Endothelial cell (in vitro differentiated cells): ENCODE data around the gene IL1RAP. TPM values are rescaled to one million over a fixed set of nuclear protein-coding genes. Genes with fewer than 3 reads are reported as not detected.

Experiments used
- DNase-seq: peaks from one replicate; pipeline ENCODE4 v3.0.0; 2021; ENCODE audit warnings: low spot score
- H3K27ac Mint-ChIP-seq: one replicate; pipeline ENCODE4 v1.8.0; 2021; ENCODE audit warnings: mixed read lengths, inconsistent platforms; ENCODE audit not compliant: unreplicated experiment
- H3K27me3 Mint-ChIP-seq: one replicate; pipeline ENCODE4 v1.8.0; 2021; ENCODE audit warnings: mild to moderate bottlenecking, moderate library complexity, mixed read lengths, inconsistent platforms; ENCODE audit not compliant: unreplicated experiment
- H3K36me3 Mint-ChIP-seq: one replicate; pipeline ENCODE4 v1.8.0; 2021; ENCODE audit warnings: mild to moderate bottlenecking, low read depth, mixed read lengths, inconsistent platforms; ENCODE audit not compliant: unreplicated experiment
- H3K4me1 Mint-ChIP-seq: one replicate; pipeline ENCODE4 v1.8.0; 2021; ENCODE audit warnings: mild to moderate bottlenecking, mixed read lengths, inconsistent platforms; ENCODE audit not compliant: unreplicated experiment
- H3K4me3 Mint-ChIP-seq: one replicate; pipeline ENCODE4 v1.8.0; 2021; ENCODE audit warnings: mild to moderate bottlenecking, mixed read lengths, inconsistent platforms; ENCODE audit not compliant: unreplicated experiment
- H3K9me3 Mint-ChIP-seq: one replicate; pipeline ENCODE4 v1.8.0; 2021; ENCODE audit warnings: mixed read lengths, inconsistent platforms; ENCODE audit not compliant: unreplicated experiment
- total RNA-seq: library from RNA; stranded (reverse); fragmentation: NEBNext Ultra II Directional; extraction: Animal tissue kit (Norgen Biotek cat#: 25700); gene quantifications from one replicate; pipeline ENCODE4 v1.2.1, GENCODE V29; 2021; ENCODE audit not compliant: unreplicated experiment
- TF ChIP-seq, protein P1 (sequence below): fragments of 200-600 bp; sonication (generic); IDR thresholded peaks from one replicate; pipeline ENCODE4 v1.5.0; 2021; ENCODE audit warnings: antibody characterized with exemption; ENCODE audit not compliant: unreplicated experiment

IL1RAP gene
- total RNA-seq, 1 donor from 2014 or later: 7.7 TPM

GRCh38 chr3:190519886-190520285 lies 6.0 kb downstream of the IL1RAP start:
- TF ChIP-seq, protein P1, sequence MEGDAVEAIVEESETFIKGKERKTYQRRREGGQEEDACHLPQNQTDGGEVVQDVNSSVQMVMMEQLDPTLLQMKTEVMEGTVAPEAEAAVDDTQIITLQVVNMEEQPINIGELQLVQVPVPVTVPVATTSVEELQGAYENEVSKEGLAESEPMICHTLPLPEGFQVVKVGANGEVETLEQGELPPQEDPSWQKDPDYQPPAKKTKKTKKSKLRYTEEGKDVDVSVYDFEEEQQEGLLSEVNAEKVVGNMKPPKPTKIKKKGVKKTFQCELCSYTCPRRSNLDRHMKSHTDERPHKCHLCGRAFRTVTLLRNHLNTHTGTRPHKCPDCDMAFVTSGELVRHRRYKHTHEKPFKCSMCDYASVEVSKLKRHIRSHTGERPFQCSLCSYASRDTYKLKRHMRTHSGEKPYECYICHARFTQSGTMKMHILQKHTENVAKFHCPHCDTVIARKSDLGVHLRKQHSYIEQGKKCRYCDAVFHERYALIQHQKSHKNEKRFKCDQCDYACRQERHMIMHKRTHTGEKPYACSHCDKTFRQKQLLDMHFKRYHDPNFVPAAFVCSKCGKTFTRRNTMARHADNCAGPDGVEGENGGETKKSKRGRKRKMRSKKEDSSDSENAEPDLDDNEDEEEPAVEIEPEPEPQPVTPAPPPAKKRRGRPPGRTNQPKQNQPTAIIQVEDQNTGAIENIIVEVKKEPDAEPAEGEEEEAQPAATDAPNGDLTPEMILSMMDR: no peak
- no peaks in the 10 kb centered on the region for H3K9me3 Mint-ChIP-seq
- H3K36me3 Mint-ChIP-seq: no peaks in the 10 kb centered on the region
- H3K4me1 Mint-ChIP-seq: peaks cover 1% of the 10 kb centered on the region
- H3K27me3 Mint-ChIP-seq: peaks cover 6% of the 10 kb centered on the region
- H3K27ac Mint-ChIP-seq: no peak overlapping the region
- H3K4me3 Mint-ChIP-seq: no peak overlapping the region
- no peak for DNase-seq

DNA sequence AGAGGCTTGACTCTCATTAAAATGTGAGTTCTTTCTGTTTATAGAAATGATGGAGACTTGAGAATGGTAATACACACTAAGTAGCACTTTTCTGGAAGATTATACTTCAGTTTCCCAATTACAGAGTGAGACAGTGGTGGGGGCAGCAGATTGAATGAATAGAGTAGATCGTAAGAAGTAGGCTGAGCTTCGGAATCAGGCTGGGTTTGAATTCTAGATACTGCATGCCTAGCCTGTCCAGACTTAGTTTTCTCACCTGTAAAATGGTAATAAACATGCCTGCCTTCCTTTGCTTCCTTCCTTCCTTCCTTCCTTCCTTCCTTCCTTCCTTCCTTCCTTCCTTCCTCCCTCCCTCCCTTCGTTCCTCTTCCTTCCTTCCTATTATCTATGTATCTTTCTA lies 8.1 kb downstream of the IL1RAP start:
- H3K9me3 Mint-ChIP-seq: no peaks in the 10 kb centered on the region
- no peak overlapping the region for H3K27ac Mint-ChIP-seq
- H3K4me1 Mint-ChIP-seq: no peaks in the 10 kb centered on the region
- H3K36me3 Mint-ChIP-seq: no peaks in the 10 kb centered on the region
- H3K27me3 Mint-ChIP-seq: no peaks in the 10 kb centered on the region
- H3K4me3 Mint-ChIP-seq: no peak overlapping the region
- TF ChIP-seq, protein P1: no peak
- no peak for DNase-seq

GRCh38 chr3:190522621-190523222 lies 8.8 kb downstream of the IL1RAP start:
- no peaks in the 10 kb centered on the region for H3K27me3 Mint-ChIP-seq
- H3K27ac Mint-ChIP-seq: no peak overlapping the region
- no peaks in the 10 kb centered on the region for H3K36me3 Mint-ChIP-seq
- no peaks in the 10 kb centered on the region for H3K4me1 Mint-ChIP-seq
- TF ChIP-seq, protein P1: no peak
- no peak overlapping the region for H3K4me3 Mint-ChIP-seq
- no peak for DNase-seq
- no peaks in the 10 kb centered on the region for H3K9me3 Mint-ChIP-seq

DNA sequence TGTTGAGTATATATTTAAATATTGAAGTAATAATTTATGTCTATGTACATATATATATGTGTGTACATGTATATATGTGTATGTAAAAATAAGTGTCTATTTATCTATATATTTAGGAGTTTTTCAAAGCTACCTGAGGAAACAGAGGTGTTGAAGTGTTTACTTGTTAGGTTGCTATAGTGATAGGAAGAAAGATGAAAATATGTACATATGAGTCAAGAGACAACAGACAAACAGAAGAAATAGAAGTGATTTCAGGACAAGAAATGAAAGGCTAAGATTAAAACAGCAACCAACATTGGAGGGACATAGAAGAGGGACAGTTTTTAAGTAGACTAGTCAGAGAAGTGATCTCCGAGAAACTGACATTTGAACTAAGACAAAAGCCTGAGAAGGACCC lies 11.1 kb downstream of the IL1RAP start:
- H3K27me3 Mint-ChIP-seq: no peaks in the 10 kb centered on the region
- H3K27ac Mint-ChIP-seq: no peak overlapping the region
- H3K9me3 Mint-ChIP-seq: no peaks in the 10 kb centered on the region
- DNase-seq: no peak
- no peak overlapping the region for H3K4me3 Mint-ChIP-seq
- H3K36me3 Mint-ChIP-seq: no peaks in the 10 kb centered on the region
- H3K4me1 Mint-ChIP-seq: peaks cover 5% of the 10 kb centered on the region
- TF ChIP-seq, protein P1: no peak

GRCh38 chr3:190525634-190526033 lies 11.7 kb downstream of the IL1RAP start:
- Mint-ChIP-seq H3K36me3 (no peaks in the 10 kb centered on the region), H3K4me1 (peaks cover 5% of the 10 kb centered on the region), H3K4me3 (no peak overlapping the region), H3K9me3 (no peaks in the 10 kb centered on the region), H3K27me3 (no peaks in the 10 kb centered on the region), H3K27ac (no peak overlapping the region)
- TF ChIP-seq, protein P1: no peak
- no peak for DNase-seq
